ENCODE measurements around the gene LHPP.

Gene LHPP

DNA sequence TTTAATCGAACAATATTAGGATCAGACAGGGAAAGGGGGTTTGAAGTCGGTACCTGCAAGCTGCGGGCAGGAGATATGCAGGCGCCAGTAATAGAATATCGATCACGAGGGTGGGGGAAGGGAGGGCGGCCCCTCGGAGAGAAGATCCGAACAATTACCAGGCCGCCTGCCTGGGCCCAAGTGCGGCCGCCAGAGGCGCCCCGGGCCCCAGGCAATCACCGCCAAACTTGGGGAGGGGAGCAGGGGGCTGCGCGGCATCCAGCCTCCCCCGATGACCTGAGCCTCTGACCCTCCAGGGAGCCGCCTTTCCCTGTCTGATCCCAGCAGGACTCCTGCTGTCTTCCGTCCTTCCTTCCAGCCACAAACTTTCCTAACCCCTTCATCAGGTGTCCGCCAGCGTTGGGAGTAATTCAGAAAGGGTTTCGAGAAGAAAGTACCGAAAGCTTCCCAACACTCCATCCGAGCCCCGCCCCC, 12.9 kb upstream of the LHPP start:
- no peak for DNase-seq

- no peak for DNase-seq
Measured at GRCh38 chr10:124449170-124450011, 12.2 kb upstream of the LHPP start.

DNA sequence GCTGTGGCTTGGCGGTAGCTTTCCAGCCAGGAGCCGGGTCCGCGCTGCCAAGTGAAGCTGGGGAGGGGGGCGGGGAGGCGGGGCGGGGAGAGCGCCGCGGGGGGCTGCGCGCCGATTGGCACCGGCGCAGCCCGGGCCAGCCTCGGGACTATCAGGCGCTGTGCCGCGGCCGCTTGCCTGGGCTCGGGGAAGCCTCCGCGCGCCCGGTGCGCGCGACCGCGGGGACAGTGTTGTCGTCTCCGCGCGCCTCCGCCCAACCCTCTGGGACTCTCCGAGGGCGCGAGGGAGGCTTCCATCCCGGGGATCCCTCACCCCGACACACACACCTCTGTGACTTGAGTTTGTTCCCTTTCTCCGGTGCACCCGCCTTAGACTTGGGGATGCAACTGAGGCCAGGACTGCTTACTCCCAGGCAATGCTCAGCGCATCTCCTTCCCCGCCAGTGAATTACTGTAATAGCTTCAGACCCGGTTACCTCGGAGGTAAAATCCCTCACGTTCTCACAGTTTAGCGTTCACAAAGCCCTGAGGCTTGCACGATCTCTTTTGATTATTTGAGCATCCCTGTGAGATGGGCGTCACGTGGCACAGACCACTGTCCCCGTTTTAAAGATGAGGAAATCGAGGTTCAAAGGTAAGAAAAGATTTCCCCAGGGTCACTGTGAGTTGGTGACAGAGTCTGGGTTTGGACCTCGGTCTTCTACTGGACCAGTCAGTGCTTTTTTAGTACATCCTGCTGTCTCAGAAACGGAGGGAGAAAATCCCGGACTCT, 11.4 kb upstream of the LHPP start, which contains the start of gene NKX1-2:
TSS of gene NKX1-2 (minus strand) at position 24 of the 771 bp plus-strand sequence. CDS start 92 bp downstream, outside the sequence.
- no peak for DNase-seq

GRCh38 chr10:124450783-124451057, 10.9 kb upstream of the LHPP start:
- DNase-seq, result no peak

GRCh38 chr10:124451276-124451675, 10.3 kb upstream of the LHPP start:
- DNase-seq, result no peak

- DNase-seq, result no peak
Measured at GRCh38 chr10:124453960-124454610, 7.5 kb upstream of the LHPP start.

DNA sequence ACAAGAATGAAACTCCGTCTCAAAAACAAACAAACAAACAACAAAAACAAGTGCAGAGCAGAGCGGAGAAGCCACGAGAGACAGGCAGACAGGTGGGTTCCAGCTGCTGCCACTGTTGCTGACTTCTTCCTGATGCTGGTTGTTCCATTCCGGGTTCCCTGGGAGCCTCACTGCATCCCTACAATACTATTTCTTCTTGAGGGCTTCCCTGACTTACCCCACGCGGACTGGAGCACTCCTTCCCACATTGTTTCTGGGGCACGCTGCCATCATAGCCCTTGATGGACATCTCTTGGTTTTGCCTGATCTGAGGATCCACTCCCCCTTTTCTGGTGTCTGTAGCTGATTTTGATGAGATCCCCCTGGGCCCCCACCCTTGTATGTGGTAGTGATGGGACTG, 6.2 kb upstream of the LHPP start:
- DNase-seq, result no peak

DNA sequence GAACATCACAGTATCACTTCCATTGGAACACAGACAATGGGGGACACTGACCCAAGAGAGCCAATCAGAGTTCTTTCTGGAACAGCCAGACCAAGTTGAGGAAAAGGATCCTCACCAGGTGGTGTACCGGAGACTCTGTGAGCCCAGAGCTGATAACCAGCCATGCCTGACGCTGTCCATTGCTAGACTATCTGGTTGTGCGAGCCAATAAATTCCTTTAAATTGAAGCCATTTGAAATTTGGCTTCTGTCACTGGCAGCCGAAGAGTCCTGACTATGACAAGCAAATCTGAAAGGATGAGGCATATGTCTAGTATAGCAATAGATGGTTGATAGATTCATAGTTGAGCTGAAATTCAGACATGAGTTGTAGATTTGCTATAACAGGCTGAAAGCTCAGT, 3.1 kb upstream of the LHPP start:
- no peak for DNase-seq

GRCh38 chr10:124458889-124459288, 2.7 kb upstream of the LHPP start:
- no peak for DNase-seq

DNA sequence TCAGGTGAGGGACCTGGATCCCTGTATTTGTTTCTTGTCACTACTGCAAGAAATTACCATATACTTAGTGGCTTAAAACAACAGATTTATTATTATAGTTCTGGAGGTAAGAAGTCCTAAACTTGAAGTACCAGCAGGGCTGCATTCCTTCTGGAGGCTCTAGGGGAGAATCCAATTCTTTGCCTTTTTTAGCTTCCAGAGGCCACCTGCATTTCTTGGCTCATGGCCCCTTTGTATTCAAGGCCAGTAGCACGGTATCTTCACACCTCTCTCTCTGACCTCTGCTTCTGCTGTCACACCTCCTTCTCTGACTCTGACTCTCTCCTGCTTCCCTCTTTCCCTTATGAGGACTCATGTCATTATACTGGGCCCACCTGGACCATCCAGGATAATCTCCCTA, 2.2 kb upstream of the LHPP start:
- DNase-seq, result no peak

GRCh38 chr10:124460144-124460543, 1.5 kb upstream of the LHPP start:
- no peak for DNase-seq

GRCh38 chr10:124462348-124462695, 699 bp downstream of the LHPP start:
- no peak for DNase-seq

- DNase-seq, result no peak
Measured at GRCh38 chr10:124464028-124464965, 2.7 kb downstream of the LHPP start.

DNA sequence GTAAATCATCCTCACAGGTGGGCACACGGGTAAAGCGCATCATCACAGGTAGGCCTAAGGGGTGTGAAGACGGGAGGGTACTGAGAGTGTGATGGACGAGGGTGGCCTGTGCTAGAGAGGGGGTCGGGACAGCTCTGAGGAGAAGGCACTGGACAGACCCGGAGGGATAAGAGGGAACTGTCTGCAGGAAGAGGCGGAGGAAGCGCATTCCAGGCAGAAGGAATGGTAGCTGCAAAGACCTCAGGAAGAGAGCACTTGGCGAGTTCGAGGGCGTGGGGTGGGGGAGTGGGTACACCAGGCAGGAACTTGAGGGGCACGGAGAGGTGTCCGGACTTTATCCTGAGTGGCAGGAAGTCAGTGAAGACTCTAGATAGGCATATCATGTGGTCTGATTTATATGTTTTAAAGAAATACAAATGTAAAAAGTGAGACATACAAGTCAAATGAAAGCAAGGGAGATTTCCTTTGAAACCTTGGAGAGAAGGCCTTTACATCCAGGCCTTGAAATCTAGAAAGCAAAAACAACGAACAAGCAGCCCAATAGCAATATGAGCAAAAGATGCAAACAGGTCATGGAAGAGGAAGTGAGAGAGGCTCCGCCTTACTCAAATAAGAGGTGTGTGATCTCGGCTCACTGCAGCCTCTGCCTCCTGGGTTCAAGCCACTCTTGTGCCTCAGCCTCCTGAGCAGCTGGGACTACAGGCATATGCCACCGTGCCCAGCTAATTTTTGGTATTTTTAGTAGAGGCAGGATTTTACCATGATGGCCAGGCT, 3.6 kb downstream of the LHPP start:
- no peak for DNase-seq

DNA sequence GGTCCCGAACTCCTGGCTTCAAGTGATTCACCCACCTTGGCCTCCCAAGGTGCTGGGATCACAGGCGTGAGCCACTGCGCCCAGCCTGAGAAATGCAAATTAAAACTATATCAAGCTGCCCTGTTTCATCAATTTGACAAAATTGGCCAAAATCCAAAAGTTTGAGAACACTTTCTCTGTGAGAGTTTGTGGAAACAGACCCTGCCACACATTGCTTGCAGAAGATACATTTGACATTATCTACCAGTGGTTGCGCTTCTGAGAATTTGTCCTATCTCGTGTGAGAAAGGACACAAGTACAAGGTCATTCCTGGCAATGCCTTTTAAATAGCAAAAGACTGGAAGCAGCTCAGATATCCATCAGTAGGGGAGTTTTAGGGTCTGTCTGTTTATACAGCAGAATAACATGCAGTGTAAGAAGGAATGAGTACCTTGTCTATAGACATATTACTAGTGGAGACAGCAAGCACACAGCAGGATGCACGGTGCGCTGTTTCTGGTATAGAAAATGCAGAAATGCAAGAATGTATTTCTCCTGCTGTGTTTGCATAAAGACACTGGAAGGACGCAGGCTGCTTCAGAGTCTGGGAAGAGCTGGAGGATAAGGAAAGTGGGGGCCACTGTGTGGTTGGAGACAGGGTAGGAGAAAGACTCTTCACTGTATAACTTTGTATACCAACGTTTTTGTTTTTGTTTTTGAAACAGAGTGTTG, 4.3 kb downstream of the LHPP start:
- DNase-seq, result no peak

DNA sequence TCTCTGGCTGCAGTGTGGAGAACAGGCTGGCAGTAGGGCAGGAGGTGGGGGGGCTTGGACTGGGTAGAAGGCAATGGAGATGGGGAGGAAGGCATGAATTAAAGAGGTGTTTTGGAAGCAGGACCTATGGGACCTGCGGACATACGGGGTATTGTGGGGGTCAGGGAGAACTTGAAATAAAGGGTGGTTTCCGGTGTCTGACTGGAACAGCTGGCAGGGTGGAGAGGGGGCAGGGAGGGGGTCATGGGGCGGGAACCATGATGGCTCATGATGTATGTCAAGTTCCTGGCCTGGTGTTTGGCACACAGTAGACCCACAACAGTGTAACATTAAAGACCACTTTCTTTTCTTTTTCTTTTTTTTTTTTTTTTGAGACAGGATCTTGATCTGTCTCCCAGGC, 5.5 kb downstream of the LHPP start:
- no peak for DNase-seq

DNA sequence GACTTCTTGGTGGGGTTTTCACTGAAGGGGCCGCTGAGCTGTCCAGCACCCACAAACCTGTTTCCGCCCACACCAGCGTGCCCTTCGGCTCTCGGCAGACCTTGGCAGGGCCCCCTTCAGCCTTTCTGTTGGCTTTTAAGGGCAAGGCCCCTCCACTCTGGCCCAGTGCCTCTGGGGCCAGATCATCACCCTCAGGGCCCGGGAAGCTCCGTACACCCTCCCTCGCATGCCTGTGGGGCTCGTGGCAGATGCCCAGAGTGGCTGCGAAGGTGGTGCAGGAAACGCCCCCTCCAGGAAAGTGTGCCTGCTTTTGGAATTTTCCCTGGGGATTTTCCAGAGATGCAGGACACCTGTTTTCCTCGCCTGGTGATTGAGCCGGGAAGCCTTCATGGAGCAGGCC, 7.0 kb downstream of the LHPP start:
- DNase-seq, result no peak

DNA sequence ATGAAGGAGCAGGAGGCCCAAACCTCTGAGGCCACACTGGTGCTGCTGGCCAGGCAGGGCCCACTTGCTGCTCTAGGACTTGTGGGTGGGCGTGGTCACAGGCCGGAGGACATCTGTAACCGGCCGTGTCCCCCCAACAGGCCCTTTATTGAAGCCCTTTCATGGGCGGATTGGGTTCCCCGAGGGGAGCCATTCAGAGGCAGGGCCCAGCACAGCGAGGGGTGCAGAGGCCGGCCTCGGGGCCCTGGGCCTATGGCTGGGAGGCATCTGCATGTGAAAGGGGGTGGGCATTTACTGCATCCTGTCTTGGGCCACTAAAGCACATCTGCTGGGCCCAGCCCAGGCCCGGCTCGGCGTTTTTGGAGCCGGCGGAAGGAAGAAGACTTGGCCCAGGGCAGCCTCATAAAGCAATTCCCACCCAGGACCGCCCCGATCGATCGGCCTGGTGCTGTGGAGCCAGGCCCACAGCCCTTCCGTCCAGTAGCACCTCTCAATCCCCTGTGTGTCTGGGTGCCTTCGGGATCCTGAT, 8.4 kb downstream of the LHPP start:
- DNase-seq, result no peak

GRCh38 chr10:124470544-124471434, 9.2 kb downstream of the LHPP start:
- DNase-seq, result no peak

DNA sequence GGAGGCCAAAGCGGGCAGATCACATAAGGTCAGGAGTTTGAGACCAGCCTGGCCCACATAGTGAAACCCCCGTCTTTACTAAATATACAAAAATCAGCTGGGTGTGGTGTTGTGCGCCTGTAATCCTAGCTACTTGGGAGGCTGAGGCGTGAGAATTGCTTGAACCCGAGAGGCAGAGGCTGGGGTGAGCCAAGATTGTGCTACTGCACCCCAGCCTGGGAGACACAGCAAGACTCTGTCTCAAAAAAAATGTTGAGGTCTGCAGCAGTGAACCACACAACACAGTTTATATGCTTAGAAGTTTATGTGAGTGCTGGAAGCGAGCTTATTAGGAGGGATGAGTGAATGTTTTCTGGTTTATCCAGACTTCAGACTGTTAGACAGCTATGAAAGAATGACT, 10.4 kb downstream of the LHPP start:
- DNase-seq, result no peak
